HG02678 (cell line): ENCODE measurements around the gene MFNG.

Experiments used
- ATAC-seq: cut with Tn5 transposase; IDR thresholded peaks from one replicate; pipeline ENCODE4 v1.9.1; 2021; ENCODE audit warnings: mild to moderate bottlenecking, moderate library complexity; ENCODE audit not compliant: unreplicated experiment

MFNG gene

GRCh38 chr22:37427711-37428635, 58.2 kb downstream of the MFNG start:
- no peak for ATAC-seq

- no peak for ATAC-seq
Measured at GRCh38 chr22:37427135-37427710, 59.0 kb downstream of the MFNG start, which contains the start of gene ELFN2. TSS of gene ELFN2 (minus strand) at chr22:37427479. CDS start at chr22:37375534, 51,945 bp downstream.

GRCh38 chr22:37426706-37427134, 59.5 kb downstream of the MFNG start:
- ATAC-seq: no peak

GRCh38 chr22:37425800-37426705, 60.1 kb downstream of the MFNG start:
- no peak for ATAC-seq

- ATAC-seq: no peak
Measured at GRCh38 chr22:37425369-37425768, 60.8 kb downstream of the MFNG start.

GRCh38 chr22:37423283-37423682, 62.9 kb downstream of the MFNG start:
- ATAC-seq: no peak

GRCh38 chr22:37421468-37421877, 64.7 kb downstream of the MFNG start:
- no peak for ATAC-seq

GRCh38 chr22:37420686-37421467, 65.3 kb downstream of the MFNG start:
- no peak for ATAC-seq

- no peak for ATAC-seq
Measured at GRCh38 chr22:37419969-37420685, 66.1 kb downstream of the MFNG start.

GRCh38 chr22:37419370-37419968, 66.7 kb downstream of the MFNG start:
- no peak for ATAC-seq
